Hippocampal formation (tissue), 2 donors: ENCODE data around the gene OR6C70.
"Not testable (repeated sequence)": the region's sequence is repeated elsewhere in the genome, so short reads cannot be mapped to it uniquely, and the experiment has no call there.

ENCODE experiments used
- DNase-seq, 2 donors: peaks; one replicate each; lab custom pipeline; 2025; lab: John Stamatoyannopoulos, UW

OR6C70 gene

DNA sequence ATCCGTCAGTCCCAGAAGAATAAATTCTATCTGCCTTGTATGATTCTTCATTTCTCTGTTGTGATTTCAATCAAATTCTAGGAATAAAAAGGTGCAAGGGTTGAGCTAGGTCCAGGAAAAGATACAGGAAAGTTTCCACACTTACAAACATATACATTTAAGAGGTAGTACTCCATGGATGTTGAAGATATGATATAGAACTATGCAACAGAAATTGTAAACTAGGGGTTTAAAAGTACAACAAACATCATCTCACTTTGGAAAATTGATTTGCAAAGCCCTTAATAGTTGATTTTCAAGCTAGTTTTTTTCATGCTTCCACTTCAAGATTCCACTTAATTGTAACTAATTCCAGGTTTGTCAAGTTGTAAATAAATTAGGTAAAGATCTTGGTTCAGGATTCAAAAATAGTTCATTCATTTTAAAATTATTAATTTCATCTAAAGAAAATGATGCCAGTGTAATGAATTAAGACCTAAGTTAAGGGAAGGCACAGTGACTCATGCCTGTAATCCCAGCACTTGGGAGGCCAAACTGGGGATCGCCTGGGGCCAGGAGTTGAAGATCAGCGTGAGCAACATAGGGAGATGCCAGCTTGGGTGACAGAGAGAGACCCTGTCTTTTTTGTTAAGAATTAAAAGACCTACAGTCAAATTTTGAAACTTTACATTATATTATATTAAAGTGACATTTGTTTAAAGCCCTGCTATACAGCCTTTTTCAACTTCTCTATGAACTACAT is at the start of gene OR6C70:
OR6C70 (minus strand) TSS at position 51 of the 742 bp plus-strand sequence; CDS start at position 51, 0 bp downstream.
- no peak for DNase-seq

DNA sequence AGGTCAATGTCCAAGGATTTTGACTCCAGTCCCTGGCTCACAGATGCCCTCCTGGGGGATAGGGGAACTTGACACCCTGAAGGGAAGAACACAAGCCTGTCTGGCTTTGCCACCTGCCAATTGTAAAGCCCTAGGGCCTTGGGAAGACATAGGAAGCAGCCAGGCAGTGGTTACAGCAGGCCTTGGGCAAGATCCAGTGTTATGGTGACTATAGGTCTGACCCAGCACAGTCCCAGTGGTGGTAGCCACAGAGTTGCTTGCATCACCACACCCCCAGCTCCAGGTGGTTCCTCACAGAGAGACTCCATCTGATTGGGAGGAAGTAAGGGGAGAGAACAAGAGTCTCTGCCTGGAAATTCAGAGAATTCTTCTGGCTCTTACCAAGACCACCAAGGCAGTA is 46.5 kb upstream of the OR6C70 start:
- DNase-seq: no peak

DNA sequence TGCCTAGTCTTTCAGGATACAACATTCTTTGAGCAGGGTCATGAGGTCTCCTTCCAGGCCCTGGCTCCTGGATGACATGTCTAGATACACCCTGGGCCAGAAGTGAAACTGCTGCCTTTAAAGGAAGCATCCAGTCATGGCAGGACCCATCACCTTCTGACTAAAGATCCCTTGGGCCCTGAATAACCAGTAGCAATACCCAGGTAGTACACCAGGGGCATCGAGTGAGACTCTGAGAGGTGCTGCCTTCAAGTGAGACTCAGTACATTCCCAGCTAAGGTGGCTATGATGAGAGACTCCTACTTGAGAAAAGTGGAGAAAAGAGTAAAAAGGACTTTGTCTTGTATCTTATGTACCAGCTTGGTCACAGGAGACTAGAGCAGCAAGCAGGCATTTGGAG is 45.8 kb upstream of the OR6C70 start:
- no peak for DNase-seq

DNA sequence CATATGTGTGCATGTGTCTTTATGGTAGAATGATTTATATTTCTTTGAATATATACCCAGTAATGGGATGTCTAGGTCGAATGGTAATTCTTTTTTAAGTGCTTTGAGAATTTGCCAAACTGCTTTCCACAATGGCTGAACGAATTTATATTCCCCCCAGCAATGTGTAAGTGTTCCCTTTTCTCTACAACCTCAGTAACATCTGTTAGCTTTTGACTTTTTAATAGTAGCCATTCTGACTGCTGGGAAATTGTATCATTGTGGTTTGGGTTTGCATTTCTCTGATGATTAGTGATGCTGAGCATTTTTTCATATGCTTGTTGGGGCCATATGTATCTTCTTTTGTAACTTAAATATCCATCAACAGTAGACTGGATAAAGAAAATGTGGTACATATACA is 31.7 kb upstream of the OR6C70 start:
- DNase-seq: no peak

DNA sequence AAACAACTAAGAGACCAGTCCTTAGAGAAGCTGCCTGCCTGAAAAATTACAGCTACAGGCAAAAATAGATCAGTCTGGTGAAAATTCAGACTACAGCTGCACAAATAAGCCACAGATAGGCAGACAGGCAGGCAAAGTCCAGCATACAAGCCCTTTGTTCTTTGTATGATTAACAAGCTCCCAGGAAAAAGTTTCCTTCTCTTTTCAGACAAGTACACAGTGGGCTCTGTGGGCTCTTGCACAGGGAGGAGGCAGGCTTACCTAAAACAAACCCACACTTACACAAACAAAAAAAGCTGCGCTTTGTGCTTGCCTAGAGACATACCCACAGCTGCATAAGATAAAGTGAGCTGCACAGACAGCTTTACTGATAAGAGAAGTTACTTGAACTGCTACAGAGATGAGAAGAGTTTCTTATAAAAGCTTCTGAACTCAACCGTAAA is 29.9 kb upstream of the OR6C70 start:
- DNase-seq: no peak

DNA sequence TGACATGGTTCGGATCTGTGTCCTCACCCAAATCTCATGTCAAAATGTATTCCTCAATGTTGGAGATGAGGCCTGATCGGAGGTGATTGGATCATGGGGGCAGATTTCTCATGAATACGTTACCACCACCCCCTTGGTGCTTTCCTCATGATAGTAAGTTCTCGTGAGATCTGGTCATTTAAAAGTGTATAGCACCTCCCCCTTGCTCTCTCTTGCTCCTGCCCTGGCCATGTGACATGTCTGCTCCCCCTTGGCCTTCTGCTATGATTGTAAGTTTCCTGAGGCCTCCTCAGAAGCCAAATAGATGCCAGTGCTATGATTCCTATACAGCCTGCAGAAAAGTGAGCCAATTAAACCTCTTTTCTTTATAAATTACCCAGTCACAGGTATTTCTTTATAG is 29.3 kb upstream of the OR6C70 start:
- DNase-seq: no peak

DNA sequence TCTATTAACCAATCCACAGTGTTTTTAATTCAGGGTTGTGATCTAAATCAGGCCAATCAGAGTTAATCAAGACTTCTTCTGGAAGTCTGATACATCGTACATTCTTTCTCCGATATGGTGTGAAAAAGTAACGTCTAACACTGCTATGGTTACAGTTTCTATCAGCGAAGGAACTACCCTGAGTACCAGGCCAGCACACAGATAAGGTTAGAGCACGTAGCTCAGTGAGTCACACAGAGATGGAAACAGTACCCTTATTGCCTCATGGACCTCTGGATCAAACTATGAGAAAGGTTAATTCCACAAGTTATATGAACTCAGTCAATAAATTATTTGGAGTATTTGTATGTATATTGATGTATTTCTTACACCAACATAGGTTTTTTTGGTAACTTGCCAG is 25.6 kb upstream of the OR6C70 start:
- DNase-seq: no peak

DNA sequence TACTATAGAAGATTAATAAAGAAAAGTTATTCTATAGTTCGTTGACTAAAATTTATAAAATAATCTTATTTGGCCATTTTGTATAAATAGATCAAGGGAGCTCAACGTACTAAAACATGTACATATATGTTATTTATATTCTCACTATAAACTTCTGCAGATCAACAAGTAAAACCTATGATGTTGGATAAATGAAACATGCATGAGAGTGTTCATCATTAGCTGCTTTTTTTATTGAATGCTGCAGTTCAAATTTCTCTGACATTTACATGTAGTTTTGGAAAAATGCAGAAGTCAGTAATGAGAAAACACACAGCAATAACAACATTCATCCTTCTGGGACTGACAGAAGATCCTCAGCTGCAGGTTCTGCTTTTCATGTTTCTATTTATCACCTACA is 22.1 kb upstream of the OR6C70 start, which contains the start of gene OR6C68:
OR6C68 (plus strand) TSS at position 301 of the 400 bp plus-strand sequence; CDS start at position 301, 0 bp downstream.
- no peak for DNase-seq

DNA sequence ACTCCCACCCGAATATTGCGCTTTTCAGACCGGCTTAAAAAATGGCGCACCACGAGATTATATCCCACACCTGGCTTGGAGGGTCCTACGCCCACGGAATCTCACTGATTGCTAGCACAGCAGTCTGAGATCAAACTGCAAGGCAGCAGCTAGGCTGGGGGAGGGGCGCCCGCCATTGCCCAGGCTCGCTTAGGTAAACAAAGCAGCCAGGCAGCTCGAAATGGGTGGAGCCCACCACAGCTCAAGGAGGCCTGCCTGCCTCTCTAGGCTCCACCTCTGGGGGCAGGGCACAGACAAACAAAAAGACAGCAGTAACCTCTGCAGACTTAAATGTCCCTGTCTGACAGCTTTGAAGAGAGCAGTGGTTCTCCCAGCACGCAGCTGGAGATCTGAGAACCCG is 14.3 kb upstream of the OR6C70 start:
- DNase-seq: not testable (repeated sequence)

DNA sequence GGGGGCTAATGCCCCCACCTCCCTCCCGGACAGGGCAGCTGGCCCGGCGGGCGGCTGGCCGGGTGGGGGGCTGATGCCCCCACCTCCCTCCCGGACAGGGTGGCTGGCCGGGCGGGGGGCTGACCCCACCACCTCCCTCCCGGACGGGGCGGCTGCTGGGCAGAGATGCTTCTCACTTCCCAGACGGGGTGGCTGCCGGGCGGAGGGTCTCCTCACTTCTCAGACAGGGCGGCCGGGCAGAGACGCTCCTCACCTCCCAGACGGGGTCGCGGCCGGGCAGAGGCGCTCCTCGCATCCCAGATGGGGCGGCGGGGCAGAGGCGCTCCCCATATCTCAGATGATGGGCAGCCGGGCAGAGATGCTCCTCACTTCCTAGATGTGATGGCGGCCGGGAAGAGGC is 9.2 kb upstream of the OR6C70 start:
- DNase-seq: not testable (repeated sequence)

DNA sequence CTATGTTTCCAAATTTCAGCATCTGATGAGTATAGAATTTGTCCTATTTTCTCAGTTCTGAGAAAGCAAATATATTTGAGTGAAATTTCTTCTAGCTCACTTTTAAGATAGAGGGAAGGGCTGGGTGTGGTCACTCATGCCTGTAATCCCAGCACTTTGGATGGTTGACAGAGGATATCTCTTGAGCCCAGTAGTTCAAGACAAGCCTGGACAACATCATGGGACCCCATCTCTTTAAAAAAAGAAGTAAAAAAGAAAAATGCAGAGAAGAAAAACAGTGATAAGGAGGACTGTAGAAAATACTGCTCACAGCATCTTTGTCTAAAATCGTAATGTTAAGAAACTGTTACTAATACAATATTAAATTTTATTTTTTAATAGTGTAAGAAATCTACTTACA is 2.3 kb upstream of the OR6C70 start:
- no peak for DNase-seq

DNA sequence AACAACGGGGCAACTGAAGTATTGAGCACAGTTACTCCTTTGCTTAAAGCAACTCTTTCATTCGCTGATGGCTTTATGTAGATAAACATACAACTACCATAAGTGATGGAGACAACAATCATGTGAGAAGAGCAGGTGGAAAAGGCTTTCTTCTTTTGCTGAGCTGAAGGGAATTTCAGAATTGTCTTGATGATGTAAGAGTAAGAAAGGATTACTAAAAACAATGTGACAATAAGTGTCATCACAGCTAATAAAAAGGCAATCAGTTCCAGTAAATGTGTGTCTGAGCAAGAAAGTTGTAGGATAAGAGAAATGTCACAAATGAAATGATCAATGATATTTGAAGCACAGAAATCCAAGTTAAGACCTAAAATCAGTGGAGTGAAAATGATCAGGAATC is 647 bp downstream of the OR6C70 start:
- no peak for DNase-seq

DNA sequence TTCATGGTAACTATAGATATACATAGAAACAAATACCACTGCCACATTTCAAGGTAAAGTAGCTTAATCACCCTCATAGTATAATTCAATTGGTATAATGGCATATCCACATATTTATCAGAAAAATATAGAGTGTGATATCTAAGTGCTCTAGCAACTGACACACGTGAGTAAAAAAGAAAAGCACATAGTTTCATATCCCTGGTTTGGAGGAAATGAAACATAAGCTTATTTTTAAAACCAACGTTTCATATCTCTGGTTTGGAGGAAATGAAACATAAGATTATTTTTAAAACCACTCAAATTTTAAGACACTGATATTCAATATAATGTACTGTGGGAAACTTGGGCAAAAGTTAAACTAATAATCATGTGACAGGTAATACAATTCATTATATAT is 2.1 kb downstream of the OR6C70 start:
- no peak for DNase-seq

DNA sequence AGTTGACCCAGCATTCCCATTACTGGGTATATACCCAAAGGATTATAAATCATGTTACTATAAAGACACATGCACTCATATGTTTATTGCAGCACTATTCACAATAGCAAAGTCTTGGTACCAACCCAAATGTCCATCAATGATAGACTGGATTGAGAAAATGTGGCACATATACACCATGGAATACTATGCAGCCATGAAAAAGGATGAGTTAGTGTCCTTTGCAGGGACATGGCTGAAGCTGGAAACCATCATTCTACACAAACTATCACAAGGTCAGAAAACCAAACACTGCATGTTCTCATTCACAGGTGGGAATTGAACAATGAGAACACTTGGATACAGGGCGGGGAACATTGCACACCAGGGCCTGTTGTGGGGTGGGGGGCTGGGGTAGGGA is 5.0 kb downstream of the OR6C70 start:
- not testable (repeated sequence) for DNase-seq

DNA sequence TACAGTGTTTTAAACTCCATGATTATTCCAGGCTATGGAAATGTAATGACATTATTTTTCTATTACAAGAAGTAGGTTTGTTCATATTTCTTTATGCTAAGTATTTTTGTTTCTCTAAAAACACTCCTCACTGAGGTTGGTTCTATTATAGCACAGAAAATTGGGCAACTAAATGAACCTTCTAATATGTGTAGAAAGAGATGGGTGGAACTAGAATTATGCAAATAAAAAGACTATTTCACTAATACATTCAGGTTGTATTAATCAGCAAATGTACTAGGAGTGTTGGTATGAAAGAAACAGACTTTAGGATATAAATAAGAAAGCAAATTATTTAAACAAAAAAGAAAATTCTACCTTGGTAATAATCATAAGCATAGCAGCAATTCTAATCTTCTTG is 21.1 kb downstream of the OR6C70 start:
- DNase-seq: no peak

DNA sequence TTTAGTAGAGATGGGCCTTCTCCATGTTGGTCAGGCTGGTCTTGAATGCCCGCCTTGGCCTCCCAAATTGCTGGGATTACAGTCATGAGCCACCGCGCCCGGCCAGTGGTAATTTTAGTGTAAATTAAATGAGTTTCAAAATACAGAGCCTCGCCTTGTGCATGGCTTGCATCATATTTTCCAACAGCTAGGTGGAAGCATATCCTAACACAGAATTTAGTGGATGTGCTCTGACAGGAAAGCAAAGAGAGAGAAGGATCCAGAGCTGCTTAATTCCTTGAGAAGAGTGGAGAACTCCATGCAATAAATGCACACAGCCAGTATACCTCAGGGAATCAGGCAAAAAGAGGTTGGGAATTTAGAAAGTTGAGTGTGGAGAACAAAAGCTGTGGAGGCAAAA is 23.6 kb downstream of the OR6C70 start:
- no peak for DNase-seq

DNA sequence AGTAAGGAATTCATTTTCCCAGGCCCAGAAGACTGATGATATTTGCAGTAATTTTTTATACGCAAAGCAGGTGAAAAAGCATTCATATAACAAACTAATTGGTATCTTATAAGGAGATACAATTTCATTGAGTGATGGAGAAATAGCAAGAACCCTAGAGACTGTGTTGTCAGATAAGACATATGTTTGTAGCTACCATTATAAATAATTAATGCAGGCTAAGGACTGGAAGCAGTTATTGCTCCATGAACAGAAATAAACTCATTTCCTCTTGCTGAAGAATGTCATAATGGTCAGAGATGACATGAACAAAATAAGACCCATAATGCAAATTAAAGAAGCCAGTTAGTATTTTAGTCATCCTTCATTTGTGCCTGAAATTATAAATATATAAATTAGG is 24.6 kb downstream of the OR6C70 start:
- no peak for DNase-seq

DNA sequence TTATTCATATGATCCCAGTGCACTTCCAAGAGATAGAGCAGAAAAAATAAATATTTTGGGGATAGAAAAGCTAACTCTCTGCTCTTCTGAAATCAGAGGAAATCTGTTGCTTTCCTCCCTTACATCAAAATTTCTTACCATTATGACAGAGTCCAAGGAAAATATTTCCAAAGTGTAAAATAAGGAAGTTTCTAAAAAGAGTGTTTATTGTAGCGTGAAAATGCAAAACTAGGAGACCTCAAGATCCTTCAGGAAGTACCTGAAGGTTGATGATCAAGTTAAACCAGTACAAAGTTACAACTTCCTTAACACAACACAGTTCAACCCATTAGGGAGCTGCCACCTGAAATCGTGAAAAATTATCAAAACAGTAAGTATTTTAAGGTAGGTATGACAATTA is 26.2 kb downstream of the OR6C70 start, which contains the start of gene OR6C2:
OR6C2 (plus strand) TSS at position 301 of the 400 bp plus-strand sequence. CDS start 8,138 bp downstream, outside the sequence.
- DNase-seq: no peak

DNA sequence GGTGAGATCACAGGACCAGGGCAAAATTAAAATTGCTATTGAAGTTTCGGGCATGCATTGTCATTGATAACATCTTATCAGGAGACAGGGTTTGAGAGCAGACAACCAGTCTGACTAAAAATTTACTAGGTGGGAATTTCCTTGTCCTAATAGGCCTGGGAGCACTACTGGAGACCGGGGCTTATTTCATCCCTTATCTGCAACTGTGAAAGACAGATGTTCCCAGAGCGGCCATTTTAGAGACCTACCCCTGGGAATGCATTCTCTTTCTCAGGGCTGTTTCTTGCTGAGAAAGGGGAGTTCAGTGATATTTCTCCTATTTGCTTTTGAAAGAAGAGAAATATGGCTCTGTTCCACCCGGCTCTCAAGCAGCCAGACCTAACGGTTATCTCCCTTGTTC is 28.7 kb downstream of the OR6C70 start:
- not testable (repeated sequence) for DNase-seq

DNA sequence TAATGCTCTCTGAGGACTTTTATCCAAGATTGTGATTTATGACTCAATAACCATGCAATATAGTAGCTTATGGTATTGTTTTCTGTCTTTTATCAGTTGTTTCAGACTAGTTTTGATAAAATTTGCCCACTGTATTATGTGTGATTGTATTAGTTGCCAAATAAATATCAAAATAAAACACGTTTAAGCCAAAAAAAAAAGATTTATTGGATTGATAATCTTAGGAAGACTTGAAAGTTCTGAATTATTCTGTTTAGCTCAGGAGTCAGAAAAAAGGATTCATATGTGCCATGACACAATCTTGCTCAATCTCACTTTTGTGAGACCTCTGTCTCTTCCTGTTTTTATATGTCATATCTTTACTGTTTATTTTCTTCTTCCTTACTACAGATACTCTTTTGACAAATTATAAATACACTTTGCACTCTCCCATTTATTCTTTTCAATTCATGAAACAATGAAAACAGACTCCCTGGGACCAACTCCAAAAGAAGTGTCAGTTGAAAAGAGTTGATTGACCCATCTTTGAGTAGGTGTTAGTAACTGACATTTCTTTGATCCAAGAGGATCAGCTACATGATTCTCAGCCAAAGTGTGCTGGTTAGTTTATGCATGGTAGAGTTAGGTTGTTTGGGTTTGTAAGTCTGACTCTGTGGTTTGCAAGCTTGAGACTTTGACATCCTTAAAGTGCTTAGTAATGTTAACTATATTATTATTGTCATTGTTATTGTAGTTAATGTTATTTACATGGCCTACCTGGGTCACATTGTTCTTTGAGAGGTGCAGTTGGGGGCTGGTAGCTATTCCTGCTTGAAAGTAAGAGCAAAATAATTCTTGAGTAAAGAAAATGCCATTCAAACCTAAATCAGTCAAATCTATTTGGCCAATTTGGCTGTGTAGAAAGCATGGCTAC is 41.4 kb downstream of the OR6C70 start:
- no peak for DNase-seq

DNA sequence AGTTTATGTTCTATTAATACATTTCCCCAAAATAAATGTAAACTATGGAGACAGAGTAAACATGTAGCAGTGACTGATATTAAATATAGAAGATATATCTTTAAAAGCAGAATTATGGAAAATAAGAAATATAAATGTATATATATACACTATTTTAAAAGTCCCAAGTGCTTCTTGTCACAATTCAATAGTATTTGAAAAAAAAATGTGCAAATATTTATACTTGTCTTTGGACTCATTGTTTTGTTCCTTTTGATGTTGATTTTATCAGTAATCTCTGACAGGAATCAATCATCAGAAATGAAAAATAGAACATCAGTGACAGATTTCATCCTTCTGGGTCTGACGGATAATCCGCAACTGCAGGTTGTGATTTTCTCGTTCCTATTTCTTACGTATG is 44.0 kb downstream of the OR6C70 start, which contains the start of gene OR6C76:
OR6C76 (plus strand) TSS at position 301 of the 400 bp plus-strand sequence; CDS start at position 301, 0 bp downstream.
- DNase-seq: no peak

DNA sequence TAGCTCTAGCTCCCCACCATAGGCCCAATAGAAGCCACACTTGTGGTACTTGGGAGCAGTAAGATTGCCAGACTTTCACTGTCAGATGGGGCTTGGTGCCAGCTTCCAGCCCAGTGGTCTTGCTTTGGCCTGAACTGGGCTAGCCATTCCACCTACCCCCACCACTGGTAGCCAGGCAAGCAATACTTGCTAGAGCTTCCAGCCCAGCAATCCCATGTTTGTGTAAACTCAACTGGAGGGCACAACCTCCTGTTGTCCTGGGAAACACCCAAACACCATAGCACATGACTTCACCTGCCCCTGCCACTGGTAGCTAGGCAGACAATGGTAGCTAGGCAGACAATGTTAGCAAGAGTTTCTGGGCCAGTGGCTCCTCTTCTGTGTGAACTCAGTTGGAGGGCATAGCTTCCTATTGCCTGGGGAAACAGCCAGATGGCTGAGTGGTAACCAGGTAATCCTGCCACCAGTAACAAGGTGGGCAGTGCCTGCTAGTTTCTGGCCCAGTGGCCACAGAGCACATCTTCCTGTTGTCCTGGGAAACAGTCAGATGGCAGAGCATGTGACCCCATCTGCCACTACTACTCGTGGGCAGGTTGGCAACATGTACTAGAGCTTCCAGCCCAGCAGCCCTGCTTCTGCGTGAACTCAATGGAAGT is 49.5 kb downstream of the OR6C70 start:
- no peak for DNase-seq
